Suppressor macrophage treated with lipopolysaccharide for 1 hour (primary cell): ENCODE data around the gene KAT7.
A peak's percentile ranks its signal among the peaks of the same experiment; 100 is the strongest.

Source experiments
- DNase-seq, 3 donors: peaks; one replicate each; pipeline ENCODE4 v3.0.0-alpha.2; 2020 to 2022

KAT7 gene

GRCh38 chr17:49814781-49815529, 26.5 kb downstream of the KAT7 start:
- no peak for DNase-seq

DNA sequence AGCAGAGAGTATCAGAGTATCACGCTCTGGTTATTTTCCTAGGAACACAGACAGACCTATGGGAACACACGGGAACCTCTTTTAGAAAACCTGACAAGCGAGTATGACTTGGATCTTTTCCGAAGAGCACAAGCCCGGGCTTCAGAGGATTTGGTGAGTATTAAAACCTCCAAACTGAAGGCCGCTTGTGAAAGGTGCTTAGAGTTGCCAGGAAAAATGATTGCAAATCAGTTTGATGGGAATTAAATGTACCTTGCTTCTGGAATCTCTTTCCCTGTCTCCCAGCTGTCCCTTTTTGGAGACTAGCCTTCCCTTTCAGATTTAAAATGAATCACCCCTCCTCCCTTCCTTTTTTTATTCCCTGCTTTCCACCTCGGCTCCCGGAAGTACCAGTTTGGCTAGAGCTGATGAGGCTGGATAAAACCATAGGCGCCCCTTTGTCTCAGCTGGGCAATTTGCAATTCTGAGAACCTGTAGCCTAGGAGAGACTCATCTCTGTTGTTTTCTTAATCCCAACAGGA, 27.3 kb downstream of the KAT7 start:
- no peak for DNase-seq

GRCh38 chr17:49817993-49818392, 29.5 kb downstream of the KAT7 start:
- DNase-seq, result no peak

DNA sequence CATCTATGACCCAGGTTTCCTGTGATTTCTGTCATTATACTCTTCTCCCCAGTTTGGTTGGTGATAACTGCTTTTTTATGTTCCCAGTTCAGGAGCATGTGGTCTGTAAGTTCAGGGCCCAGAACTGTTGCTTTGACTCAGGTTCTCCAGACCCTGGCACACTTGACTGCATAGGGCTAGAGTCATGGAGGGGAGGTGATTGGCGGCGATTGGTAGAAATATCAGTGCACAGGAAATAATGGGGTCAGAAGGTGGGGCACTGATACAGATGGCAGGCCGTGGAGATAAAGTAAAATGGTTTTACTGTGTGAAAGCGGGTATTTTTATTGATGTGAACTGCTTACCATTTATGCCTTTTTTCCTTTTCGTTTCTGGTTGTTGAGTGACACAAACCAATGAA, 30.7 kb downstream of the KAT7 start:
- no peak for DNase-seq

GRCh38 chr17:49819651-49820050, 31.2 kb downstream of the KAT7 start:
- no peak for DNase-seq

DNA sequence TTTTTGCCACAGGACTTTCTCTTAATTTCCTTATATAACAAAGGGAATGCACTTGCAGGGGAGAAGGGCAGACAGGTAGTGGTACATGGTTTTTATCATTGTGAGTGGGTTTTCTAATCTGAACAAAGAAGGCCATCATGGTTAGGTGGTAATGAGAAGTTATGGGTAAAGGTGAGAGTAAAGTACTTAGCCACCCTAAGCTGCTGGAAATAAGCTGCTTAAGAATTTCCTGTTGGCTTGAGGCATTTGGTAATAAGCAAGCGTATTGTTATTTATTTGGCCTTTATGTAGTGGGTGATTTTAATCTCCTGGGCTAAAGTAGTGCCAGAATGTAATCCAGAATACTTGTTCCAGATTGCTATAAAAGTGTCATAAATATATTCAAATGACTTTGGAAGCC, 32.3 kb downstream of the KAT7 start:
- no peak for DNase-seq

DNA sequence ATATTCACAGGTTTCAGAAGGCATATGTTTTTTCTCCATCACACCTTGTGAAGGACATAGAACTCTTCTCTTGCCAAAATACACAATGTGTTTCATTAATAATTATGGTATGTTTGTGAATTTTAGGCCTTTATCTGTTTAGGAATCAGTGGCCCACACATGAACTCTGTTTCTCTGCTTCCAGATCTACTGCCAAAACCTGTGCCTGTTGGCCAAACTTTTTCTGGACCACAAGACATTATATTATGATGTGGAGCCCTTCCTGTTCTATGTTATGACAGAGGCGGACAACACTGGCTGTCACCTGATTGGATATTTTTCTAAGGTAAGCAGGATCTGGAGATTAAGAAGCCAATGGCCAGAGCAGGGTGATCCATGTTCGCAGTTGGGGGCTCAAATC, 33.0 kb downstream of the KAT7 start:
- no peak for DNase-seq

GRCh38 chr17:49821916-49822315, 33.4 kb downstream of the KAT7 start:
- DNase-seq, result no peak

- peak; percentile 47 to 79 (median 66) for DNase-seq
Observed at GRCh38 chr17:49822829-49823228, 34.3 kb downstream of the KAT7 start.

GRCh38 chr17:49823614-49824013, 35.1 kb downstream of the KAT7 start:
- no peak for DNase-seq

DNA sequence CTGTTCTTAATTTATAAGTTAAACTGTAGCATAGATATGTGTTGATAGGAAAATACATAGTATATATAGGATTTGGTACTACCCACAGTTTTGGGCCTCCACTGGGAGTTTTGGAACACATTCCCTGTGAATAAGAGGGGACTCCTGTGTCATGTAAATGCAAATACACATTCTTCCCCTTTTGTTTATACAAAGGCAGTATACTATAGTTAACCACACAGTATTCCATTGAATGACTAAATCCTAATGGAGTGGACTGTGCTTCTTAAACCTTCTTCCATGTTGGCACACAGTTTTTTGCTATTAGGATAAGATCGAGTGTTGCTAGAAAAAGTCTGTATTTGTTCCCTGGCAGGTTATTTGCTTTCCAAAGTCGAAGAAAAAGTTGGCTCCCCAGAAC, 37.2 kb downstream of the KAT7 start:
- no peak for DNase-seq

- DNase-seq, result peak; percentile 60 to 67 (median 65)
Observed at GRCh38 chr17:49828325-49828724, 39.8 kb downstream of the KAT7 start.

- DNase-seq, result no peak
Observed at GRCh38 chr17:49829026-49829425, 40.5 kb downstream of the KAT7 start.

DNA sequence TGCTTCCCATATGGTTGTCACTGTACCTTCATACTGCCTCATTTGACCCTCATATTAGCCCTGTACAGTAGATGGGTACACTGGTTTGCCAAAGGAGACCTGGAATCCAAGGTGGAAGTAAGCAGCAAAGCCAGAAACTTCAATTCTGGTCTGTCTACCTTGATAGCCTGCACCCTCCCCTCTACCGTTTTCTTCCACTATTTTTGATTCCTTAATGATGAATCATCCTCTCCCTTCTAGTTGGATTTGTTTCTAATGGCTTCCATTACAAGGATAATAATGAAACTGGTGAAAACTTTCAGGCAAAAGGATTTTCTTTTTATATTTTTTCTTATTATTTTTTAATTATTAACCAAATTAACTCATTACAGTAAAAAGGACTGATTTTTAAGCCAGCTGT, 42.1 kb downstream of the KAT7 start:
- no peak for DNase-seq

DNA sequence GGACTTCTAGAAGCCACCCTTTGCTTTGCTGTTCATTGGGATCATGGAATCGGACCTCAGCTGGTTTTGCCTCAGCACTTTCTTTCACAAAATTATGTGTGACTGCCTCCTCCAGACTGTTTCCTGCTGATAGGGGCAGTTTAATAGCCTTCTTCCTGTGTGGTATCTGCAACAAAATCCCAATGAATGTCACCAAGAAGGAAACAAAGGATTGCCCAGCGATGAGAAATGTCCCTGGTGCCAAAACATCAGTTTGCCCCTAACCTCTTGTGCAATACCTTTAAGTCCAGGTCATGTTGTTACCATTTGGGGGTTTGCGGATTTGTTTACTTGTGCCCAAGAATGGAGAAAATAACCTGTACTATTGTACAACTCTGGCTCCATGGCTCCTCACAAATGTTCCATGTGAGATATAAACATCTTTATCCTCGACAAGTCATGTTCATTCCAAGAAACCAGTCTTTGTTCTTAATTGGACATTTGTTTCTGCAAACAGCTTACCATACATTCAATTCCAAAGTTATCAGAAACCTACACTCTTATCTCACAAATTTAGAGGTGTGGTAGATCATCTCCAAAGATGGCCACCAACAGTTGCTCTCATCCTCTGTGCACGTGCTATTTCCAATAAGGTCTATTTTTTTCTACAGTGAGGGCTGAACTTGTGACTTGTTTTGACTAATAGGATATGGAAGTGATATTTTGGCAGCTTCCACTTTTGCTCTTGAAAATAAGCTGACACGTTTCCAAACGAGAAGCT, 44.5 kb downstream of the KAT7 start:
- DNase-seq, result peak; percentile 29 to 60 (median 59)

- no peak for DNase-seq
Observed at GRCh38 chr17:49834118-49834743, 45.8 kb downstream of the KAT7 start.

GRCh38 chr17:49835472-49835871, 47.0 kb downstream of the KAT7 start:
- no peak for DNase-seq

DNA sequence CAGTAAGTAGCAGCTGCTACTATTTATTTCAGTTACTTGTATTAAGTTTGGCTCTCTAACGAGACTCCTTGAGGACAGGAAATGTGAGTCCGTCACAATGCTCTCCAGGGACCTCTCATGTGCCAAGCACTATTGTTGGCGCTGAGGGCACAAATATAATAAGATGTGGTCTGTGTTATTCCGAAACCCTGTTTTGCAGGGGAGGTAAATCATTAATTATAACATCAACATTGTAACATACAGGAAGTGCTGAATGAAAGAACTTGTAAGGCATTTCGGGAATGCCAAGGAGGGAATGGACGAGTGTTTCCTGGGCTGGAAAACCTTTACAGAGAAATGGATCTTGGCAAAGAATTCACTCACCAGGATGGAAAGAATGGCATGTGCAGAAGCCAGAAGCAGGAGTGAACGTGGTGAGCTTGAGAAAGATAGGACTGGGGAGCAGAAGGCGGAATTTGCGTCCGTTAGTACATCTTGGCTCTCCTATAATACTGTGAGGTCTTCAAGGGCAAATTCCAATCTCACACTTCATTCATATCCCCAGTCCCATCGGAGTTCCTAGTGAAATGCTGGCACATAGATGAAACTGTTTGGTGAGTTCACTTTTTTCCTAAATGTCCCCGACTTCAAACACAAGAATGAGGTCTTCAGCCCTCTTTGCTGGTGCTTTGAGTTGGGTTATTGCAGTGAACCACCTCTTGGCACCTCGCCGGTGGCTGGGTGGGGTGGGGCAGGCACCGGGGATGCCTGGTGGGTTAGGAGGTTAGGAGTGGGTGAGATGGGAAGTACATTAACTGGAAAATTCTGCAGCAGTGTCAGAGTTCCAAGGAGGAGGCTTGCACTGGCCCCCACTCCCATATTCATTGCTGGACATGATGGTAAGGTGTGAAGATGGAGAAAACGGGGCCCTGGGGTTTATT, 47.9 kb downstream of the KAT7 start:
- no peak for DNase-seq

DNA sequence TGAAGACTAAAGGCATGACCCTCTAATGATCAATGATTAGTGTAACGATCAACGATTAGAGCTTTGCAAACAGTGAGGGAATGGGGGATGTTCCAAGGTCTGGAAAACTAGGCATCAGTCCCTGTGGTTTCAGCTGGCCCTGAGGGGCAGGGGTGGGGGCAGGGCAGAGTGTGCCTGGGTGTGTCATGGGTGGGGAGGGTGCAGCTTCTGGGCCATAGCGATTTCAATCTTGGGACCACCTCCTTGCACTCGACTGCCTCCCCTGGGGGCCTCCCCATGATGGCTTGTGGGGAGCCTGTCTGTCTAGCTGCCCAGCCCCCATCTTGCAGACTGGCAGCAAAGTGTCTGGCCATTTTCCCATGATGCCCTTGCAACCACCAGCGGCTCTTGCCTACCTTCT, 51.0 kb downstream of the KAT7 start:
- DNase-seq, result no peak

- no peak for DNase-seq
Observed at GRCh38 chr17:49841548-49841947, 53.1 kb downstream of the KAT7 start.

DNA sequence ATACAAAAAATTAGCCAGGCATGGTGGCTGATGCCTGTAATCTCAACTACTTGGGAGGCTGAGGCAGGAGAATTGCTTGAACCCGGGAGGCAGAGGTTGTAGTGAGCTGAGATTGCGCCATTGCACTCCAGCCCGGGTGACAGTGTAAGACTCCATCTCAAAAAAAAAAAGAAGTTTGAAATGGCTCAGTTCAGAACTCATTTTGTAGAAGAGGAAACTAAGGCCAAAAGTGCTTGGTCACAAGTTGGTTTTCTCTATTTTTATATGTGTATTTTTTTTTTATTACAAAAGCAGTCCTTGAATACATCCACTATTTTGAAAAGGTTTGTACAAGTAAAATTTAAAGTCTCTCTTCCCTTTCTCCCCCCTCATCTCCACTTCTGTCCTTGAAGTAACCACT, 53.9 kb downstream of the KAT7 start:
- DNase-seq, result peak in 1 of 3 donors; percentile 36

DNA sequence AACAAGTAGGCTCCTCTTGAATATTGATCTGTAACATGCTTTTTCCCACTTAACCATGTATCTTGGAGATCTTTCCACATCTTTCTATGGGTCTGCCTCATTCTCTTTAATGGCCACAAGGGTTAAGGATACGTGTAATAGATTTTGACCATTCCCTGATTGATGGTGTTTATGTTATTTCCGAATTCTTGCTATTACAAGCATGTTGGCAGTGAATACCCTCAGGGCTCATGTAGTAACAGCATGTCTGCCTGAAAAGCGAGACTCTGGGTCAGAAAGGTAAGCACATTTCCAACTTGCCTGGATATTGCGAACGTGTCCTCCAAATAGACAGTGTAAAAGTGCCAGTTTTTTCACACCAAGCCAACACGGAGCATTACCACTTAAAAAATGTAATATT, 54.4 kb downstream of the KAT7 start:
- no peak for DNase-seq
